Loucy (cell line): ENCODE measurements around the gene CD96.

Experiments
- CTCF ChIP-seq: fragments of 200-600 bp; sonication (generic); conservative IDR thresholded peaks from 2 replicates; pipeline ENCODE4 v1.5.1; 2014; ENCODE audit warnings: mild to moderate bottlenecking, antibody characterized with exemption, low read length
- EZH2phosphoT487 ChIP-seq: fragments of 200-600 bp; IDR thresholded peaks from 2 replicates; pipeline ENCODE4 v1.6.1; 2018; ENCODE audit warnings: antibody characterized with exemption, mild to moderate bottlenecking, moderate library complexity, borderline replicate concordance

GRCh38 chr3:111538681-111539083 is 3.3 kb upstream of the CD96 start:
- no peak for TF ChIP-seq EZH2phosphoT487
- TF ChIP-seq CTCF = no peak
